NCI-H1417 (cell line): ENCODE results near the gene STAT4.
A peak's percentile ranks its signal among the peaks of the same experiment; 100 is the strongest.

ENCODE experiments used
- DNase-seq, 3 experiments: peaks; one replicate each; lab custom pipeline; 2025; lab: John Stamatoyannopoulos, UW

STAT4 gene

GRCh38 chr2:191086706-191087105 is 64.1 kb downstream of the STAT4 start:
- no peak for DNase-seq

GRCh38 chr2:191083540-191083939 is 67.3 kb downstream of the STAT4 start:
- no peak for DNase-seq

- DNase-seq = no peak
These were observed 68.5 kb downstream of the STAT4 start for GRCh38 chr2:191082321-191082720.

GRCh38 chr2:191081411-191082155 is 69.2 kb downstream of the STAT4 start:
- DNase-seq = no peak

DNA sequence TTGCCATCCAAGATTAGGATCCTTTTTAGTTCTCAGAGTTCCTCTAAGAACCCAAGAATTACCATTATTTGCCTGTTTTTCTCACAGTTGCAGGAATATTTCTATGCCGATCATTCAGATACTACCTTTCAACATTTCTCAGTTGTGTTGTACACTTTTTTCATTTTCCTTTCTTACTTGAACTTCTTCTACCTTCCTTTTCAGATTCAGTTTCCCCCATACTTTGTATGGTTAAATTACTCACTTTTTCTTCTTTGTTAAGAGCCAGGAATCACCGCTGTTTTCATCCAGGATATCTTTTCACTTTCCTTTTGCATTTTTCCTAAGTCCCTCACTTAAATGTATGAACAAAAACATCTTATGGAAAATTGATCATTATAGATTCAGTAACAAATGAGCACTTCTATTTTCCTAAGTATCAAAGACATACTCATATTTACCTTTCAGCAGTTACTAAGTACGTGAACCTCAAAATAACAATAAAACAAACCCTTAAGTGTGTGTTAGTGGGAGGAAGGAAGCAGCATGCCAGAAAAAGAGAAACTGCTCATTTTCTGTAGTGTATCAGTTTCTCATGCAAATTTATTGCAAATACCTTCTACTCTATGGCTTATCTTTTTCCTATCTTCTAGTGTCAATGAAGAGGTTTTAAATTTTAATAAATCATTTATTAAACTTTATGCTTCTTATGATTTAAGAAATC is 72.5 kb downstream of the STAT4 start:
- no peak for DNase-seq

DNA sequence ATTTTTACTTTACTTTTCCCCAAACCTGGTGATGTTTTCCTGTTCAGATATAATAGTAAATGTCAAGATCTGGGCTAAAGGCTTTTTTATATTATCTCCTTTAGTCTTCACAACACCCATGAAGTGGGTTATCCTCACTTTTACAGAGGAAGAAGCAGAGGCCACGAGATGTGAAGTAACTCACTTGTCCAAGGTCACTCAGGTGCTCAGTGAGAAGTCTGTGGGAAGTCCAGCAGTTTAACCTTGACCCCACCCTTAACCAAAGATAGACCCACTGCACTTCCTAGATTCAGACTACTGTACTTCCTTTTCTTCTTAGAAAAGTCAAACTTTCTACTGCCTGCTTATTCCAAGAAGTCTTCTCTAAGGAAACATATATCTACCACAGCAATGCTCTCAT is 80.5 kb downstream of the STAT4 start:
- no peak for DNase-seq

- DNase-seq = no peak
These were observed 81.2 kb downstream of the STAT4 start for GRCh38 chr2:191069606-191070005.

GRCh38 chr2:191066919-191067233 is 83.9 kb downstream of the STAT4 start:
- no peak for DNase-seq

DNA sequence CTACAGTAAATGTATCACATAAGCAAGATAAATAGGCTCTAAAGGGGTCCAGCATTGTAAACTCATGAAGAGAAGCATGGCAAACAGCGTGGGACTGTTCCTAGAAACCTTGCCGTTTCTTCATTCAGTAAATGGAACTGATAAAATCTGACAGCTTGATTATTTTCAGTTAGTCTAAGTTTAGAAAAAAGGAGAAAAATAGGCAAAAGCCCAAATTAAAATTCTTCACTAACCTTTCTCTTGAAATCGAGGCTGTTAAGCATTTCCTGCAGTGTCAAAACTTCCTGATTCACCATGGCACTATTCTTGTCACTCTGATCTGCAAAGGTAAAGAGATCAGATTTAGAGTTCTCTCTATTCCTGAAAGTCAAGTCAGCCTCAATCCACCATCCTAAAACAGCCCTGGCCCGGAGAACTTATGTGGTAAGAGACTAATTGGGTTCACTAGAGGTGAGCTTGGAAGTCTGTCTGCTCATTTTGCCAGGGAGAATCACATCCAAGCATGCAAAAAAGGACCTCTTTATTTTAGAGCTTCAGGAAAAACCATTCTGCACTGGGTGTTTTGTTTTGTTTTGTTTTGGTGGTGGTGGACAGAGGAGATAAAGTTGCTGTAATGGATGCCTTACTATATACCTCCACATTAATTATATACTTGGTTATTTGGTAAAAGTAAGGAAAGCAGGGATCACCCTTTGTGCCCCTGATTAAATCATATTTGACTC is 84.4 kb downstream of the STAT4 start:
- no peak for DNase-seq

- no peak for DNase-seq
These were observed 85.0 kb downstream of the STAT4 start for GRCh38 chr2:191065785-191066184.

- no peak for DNase-seq
These were observed 86.2 kb downstream of the STAT4 start for GRCh38 chr2:191064590-191064989.

GRCh38 chr2:191063584-191063983 is 87.2 kb downstream of the STAT4 start:
- DNase-seq = no peak

DNA sequence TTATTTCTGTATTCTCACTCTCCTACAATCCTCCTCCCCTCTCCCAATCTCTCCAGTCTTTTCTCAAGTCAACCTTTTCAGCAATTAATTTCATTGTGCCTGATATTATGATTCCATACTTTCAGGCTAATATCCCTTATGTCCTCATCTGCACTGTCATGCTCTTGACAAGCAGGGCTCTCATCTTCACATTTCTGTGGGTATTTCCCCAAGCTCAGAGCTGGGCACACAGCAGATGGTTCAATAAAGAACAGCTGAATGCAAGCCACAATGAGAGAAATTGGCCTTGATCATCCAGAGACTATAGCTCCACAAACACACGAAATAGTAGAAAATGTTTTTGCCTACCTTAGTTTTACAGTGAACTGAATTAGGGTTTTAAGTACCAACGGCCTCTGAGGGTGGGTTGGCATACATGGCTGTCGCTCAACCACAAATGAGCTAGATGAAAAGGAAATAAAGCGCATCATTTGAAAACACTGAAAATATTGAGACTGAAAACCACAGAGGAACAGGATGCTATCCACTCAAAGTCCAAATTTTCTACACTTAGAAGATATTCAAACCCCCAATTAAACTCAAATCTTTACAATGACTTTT is 89.3 kb downstream of the STAT4 start:
- peak in 1 of 3 experiments; percentile 11 for DNase-seq

DNA sequence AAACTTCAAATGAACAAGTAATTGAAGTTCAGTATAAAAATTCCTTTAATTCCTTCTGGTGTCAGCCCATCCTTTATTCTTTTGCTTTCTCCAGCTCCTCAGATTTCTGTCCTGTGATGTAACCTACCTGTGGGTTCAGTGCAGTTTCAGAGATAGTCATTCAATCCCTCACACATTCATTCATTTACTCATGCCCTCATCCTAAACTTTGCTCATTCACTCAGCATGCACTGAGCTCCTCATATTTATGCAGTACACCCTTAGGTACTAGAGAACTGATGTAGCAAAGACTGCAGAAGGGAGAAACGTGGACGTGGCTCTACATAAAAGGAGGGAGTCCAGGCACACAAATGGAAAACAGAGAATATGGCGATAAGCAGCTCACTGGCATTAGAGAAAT is 91.5 kb downstream of the STAT4 start:
- DNase-seq = no peak

DNA sequence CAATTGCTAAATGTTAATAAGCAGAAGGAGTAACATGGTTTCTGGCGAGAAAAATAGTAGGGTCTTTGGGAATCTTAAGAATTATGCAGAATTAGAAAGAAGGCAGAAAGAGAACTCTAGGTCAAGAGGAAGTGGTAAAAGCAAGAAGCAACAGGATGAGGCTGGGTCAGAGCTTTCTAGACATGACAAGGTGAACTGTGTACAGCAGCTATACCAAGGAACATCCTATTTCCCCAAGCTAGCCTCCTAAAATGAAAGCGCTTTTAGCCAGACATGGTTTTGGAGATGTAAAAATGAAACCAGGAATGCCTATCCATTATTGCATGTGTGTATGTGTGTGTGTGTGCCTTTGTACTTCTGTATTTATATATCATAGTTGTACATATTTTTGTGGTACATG is 94.6 kb downstream of the STAT4 start:
- no peak for DNase-seq

DNA sequence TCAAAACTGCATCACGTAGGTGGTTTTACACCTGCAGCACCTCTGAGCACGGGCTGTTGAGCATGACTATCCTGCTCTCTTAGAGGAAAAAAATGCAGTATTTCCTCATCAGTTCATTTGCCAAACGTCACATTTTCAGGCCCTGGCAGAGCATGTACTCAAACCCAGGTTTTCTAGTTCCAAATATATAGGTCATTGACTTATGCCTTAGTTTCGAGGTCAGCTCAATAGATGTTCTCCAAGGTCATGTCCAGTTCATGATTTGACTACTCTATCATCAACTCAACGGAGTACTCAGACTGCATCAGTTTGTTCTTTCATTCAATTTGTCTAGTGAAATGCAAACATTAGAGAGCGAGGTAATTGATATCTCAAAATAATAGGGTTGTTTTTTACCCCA is 97.5 kb downstream of the STAT4 start:
- no peak for DNase-seq

DNA sequence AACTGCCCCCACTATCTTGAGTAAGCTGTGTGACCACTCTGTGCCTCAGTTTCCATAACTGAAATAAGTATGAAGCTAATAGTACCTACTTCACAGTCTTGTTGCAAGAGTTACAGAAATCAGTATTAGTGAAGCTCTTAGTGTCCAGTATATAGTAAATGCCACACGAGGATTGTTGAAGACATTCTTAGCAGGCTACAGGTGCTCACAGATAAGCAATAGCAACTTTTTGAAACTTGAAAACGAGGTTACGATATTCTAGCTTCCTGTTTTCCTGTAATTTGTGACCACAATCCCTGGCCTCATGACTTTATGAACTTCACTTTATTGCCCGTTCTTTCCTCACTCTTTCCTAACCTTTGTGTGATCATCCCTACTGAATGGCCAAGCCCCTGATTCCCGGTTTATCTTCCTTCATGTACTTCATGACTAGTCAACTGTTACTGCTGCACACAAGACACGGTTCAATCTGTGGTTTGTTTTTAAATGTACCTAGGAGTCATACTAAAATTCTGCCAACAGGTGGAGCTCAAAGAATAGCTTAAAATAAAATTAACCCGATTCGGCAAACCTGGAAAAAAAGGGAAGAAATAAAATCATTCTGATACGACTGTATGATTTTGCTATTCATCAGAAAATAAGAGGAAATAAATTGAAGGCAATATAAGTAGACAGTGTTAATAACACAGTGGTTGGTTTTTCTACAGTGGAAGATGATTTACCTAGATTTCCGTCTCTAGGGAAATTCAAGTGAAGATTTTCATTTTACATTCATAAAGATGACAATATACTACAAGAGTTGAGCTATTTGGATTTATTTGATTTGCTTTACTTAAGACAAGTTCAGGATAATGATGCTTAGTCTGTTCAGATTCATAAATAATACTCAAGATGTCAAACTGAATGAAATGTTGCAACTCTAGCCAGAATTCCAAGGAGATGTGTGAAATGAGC is 98.7 kb downstream of the STAT4 start:
- DNase-seq = peak; percentile 12 to 71 (median 24)

DNA sequence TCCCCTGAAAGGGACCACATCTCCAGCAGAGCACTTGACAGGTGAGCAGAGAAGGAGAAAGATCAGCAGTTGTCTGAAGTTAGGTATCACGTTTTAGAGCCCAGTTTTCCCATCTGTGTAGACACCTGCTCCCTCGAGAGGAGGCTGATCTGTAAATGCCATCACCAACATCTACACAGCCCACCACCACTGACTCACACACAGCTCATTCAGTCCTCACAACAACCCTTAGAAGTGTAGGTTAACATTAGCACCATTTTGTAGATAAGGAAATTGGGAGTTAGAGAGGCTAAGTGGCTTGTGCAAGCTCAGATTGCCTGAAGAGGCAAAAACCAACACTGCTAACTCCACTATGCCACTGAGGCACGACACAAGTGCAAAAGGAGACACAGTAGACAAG is 99.6 kb downstream of the STAT4 start:
- DNase-seq = no peak

DNA sequence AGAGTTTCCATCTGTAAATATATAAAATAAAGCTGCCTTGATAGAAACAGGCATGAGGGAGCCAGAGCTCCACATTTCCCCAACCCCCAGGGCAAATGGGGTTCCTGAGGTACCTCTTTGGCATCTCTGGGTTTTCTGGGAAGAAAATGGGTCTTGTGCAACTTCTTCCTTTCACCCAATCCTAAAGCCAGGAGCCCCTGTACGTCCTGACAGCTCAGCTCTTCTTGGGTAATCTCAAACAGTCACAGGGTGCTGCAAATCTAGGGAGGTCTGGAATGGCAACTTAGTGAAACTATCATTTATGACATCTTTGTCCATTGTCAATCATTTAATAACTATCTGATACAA is 100.2 kb downstream of the STAT4 start:
- DNase-seq = no peak

DNA sequence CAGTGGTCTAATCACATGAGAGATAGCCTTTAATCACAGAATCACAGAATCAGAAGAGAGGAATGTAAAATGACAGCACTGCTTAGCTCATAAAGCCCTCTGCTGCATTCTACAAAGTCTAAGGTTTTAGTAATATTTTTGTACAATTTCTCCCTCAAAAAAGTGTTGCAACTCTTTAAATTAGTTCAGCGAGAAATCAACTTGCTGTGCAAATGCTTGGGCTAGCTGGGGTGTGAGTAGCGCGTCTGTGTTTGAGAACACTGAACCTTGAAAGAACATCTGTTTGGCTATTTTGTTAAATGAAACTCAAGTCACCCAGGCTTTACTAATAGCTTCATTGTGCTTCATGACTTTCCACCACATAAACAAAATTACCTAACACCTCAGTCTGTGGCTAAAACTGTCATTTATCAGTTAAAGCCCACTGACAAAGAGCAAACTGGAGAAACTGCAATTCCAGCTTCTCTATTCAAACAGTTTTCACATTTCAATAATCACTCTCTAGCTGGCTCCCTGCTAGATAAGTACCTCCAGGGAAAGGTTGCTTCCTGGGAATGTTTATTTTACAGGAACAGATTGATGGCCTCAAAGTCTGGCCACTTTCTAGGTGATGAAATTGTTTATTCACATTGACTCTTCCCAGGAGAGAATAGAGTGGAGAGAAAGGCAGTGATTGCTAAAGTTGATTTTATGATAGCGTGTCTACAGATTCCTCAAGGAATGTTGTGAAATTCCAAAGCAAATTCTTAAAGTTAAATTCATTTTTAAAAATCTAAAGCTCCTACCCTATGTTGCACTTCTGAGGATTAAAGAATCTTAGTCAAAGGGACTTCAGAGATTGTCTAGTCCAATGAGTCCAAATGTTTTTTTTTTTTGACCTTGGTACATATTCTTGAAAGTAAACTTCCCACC is 100.8 kb downstream of the STAT4 start:
- peak in 2 of 3 experiments; percentile 66 to 86 for DNase-seq

DNA sequence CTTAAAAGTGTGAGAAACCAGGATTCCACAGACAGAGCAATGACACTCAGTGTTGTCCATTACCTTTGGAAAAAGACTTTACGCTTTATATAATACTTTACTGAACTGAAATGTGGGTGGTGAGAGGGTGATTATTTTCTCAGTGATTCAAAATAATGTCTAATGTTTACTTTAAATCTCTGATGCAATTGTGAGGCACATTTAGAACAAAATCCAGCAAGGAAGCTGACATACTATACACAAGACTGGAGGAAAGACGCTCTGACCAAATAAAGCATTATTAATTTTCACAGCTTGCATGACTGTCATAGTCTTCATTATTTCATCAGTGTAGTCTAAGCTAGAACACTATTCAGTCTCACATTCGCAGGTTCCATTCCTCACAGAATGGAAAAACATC is 102.7 kb downstream of the STAT4 start:
- no peak for DNase-seq
